Measurements from ENCODE around the gene BCL2L13.

DNA sequence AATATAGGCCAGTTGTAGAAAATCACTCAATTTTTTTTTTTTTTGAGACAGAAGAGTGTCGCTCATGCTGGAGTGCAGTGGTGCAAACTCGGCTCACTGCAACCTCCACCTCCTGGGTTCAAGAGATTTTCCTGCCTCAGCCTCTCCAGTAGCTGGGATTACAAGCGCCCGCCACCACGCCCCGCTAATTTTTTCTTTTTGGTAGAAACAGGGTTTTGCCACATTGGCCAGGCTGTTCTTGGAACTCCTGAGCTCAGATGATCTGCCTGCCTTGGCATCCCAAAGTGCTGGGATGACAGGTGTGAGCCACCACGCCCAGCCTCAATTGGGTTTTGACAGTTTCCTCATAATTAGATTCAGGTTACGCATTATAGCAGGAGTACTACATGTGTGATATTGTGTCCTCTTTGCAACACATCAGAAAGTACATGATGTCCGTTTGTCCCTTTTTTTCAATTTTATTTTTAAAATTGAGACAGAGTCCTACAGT lies 7.4 kb upstream of the BCL2L13 start:
- no peak for TF ChIP-seq EZH2 (optimal IDR thresholded peaks at IDR 0.05; ENCODE audit: low read depth, low read length)
- TF ChIP-seq, protein P1, sequence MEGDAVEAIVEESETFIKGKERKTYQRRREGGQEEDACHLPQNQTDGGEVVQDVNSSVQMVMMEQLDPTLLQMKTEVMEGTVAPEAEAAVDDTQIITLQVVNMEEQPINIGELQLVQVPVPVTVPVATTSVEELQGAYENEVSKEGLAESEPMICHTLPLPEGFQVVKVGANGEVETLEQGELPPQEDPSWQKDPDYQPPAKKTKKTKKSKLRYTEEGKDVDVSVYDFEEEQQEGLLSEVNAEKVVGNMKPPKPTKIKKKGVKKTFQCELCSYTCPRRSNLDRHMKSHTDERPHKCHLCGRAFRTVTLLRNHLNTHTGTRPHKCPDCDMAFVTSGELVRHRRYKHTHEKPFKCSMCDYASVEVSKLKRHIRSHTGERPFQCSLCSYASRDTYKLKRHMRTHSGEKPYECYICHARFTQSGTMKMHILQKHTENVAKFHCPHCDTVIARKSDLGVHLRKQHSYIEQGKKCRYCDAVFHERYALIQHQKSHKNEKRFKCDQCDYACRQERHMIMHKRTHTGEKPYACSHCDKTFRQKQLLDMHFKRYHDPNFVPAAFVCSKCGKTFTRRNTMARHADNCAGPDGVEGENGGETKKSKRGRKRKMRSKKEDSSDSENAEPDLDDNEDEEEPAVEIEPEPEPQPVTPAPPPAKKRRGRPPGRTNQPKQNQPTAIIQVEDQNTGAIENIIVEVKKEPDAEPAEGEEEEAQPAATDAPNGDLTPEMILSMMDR (IDR thresholded peaks at IDR 0.05; ENCODE audit: low read length), result no peak
- TF ChIP-seq EZH2phosphoT487 (IDR thresholded peaks at IDR 0.05; ENCODE audit: low read length), result no peak

Measured in MM.1S (cell line).